ENCODE data around the gene MATR3. TPM values are rescaled to one million over a fixed set of nuclear protein-coding genes. Genes with fewer than 3 reads are reported as not detected.
"Not testable (repeated sequence)": the region's sequence is repeated elsewhere in the genome, so short reads cannot be mapped to it uniquely, and the experiment has no call there.

MATR3 gene
- total and polyA plus RNA-seq, 4 donors = 433 to 752 (median 561) TPM

DNA sequence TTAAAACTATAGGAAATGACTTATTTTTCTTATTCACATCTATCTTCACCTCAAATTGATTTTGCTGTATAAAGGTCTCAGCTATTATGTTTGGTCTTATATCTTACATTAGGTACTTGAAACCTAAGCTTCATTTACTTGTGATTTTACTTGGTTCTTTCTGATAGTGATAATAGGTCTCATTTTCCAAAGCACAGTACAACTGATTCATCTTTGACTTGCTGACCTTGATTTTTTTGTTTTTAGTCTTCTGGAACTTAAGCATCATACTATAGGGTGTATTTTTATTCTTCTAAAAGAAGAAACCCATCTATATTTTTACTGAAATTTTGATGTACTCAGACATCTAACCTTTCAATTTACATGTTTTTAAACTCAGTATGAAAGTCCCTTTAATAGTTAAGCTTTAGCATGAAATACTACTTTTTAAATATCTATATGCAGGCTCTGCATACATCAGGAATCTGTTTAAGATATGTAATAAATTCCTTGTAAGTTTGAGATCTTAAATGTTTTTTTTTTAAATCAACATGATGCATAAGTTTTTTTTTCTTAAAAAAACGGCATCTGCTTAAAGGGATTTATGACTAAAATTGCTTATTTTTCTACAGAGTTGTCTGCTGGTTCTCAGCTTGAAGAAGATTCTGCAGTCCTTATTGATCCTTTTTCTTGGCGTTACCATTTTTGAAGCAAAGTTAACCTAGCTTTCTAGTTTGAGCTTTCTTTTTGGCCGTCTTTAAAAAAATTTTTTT lies 13.3 kb downstream of the MATR3 start:
- no peaks in the 10 kb centered on the region for H3K9me3 ChIP-seq (ENCODE audit: control insufficient read depth, insufficient read depth, low read length)
- H3K4me3 ChIP-seq (ENCODE audit: low read depth, low read length) = no peak overlapping the region
- H3K4me1 ChIP-seq (ENCODE audit: control insufficient read depth, insufficient read depth, low read length) = peaks cover 10% of the 10 kb centered on the region
- no peak overlapping the region for H3K27ac ChIP-seq (ENCODE audit: low read depth, low read length)
- DNase-seq (ENCODE audit: low read depth in 4 of 6, low spot score in 6 of 6) = no peak
- no peaks in the 10 kb centered on the region for H3K36me3 ChIP-seq (ENCODE audit: control insufficient read depth, insufficient read depth, low read length)
- no CpG with 5 or more reads among the region's 3 CpGs for WGBS (ENCODE audit: insufficient coverage)
- H3K27me3 ChIP-seq (ENCODE audit: control insufficient read depth, insufficient read depth, low read length) = no peaks in the 10 kb centered on the region

- Histone ChIP-seq H3K36me3 (ENCODE audit: control insufficient read depth, insufficient read depth, low read length) (no peaks in the 10 kb centered on the region), H3K4me3 (ENCODE audit: low read depth, low read length) (no peak overlapping the region), H3K9me3 (ENCODE audit: control insufficient read depth, insufficient read depth, low read length) (no peaks in the 10 kb centered on the region), H3K27me3 (ENCODE audit: control insufficient read depth, insufficient read depth, low read length) (no peaks in the 10 kb centered on the region), H3K4me1 (ENCODE audit: control insufficient read depth, insufficient read depth, low read length) (peaks cover 6% of the 10 kb centered on the region), H3K27ac (ENCODE audit: low read depth, low read length) (no peak overlapping the region)
- no peak for DNase-seq (ENCODE audit: low read depth in 4 of 6, low spot score in 6 of 6)
These were observed 15.3 kb downstream of the MATR3 start for GRCh38 chr5:139308797-139309196.

- H3K36me3 ChIP-seq (ENCODE audit: control insufficient read depth, insufficient read depth, low read length) = not testable (repeated sequence)
These were observed 17.2 kb downstream of the MATR3 start for GRCh38 chr5:139310715-139311186.

DNA sequence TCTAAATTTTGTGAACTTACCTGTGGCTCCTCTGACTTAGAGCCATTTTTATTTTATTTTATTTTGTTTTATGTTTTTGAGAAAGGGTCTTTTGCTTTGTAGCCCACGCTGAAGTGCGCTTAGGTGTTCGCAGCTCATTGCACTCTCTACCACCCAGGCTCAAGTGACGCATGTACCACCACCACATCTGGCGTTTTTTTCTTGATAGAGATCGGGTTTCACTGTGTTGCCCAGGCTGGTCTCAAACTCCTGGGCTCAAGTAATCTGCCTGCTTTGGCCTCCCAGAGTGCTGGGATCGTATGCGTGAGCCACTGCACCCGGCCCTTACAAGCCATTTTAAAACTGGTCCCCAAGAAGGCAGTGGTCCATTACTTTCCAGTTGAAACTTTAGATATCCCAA lies 18.5 kb downstream of the MATR3 start:
- H3K4me1 ChIP-seq (ENCODE audit: control insufficient read depth, insufficient read depth, low read length) = peaks cover 9% of the 10 kb centered on the region
- WGBS (ENCODE audit: insufficient coverage) = 77% methylated on average over 5 of the region's 9 CpGs
- peaks cover 8% of the 10 kb centered on the region for H3K36me3 ChIP-seq (ENCODE audit: control insufficient read depth, insufficient read depth, low read length)
- H3K27ac ChIP-seq (ENCODE audit: low read depth, low read length) = no peak overlapping the region
- no peaks in the 10 kb centered on the region for H3K9me3 ChIP-seq (ENCODE audit: control insufficient read depth, insufficient read depth, low read length)
- H3K4me3 ChIP-seq (ENCODE audit: low read depth, low read length) = no peak overlapping the region
- no peaks in the 10 kb centered on the region for H3K27me3 ChIP-seq (ENCODE audit: control insufficient read depth, insufficient read depth, low read length)
- no peak for DNase-seq (ENCODE audit: low read depth in 4 of 6, low spot score in 6 of 6)

More at GRCh38 chr5:139310715-139311186, 17.2 kb downstream of the MATR3 start:
- not testable (repeated sequence) for H3K4me3 ChIP-seq (ENCODE audit: low read depth, low read length); H3K4me1 ChIP-seq (ENCODE audit: control insufficient read depth, insufficient read depth, low read length); H3K9me3 ChIP-seq (ENCODE audit: control insufficient read depth, insufficient read depth, low read length); H3K27me3 ChIP-seq (ENCODE audit: control insufficient read depth, insufficient read depth, low read length); H3K27ac ChIP-seq (ENCODE audit: low read depth, low read length); DNase-seq (ENCODE audit: low read depth in 4 of 6, low spot score in 6 of 6)
- WGBS (ENCODE audit: insufficient coverage) = 92% methylated on average over 7 of the region's 9 CpGs

GRCh38 chr5:139314276-139314675 lies 20.7 kb downstream of the MATR3 start:
- Histone ChIP-seq H3K27me3 (ENCODE audit: control insufficient read depth, insufficient read depth, low read length) (no peaks in the 10 kb centered on the region), H3K27ac (ENCODE audit: low read depth, low read length) (no peak overlapping the region), H3K4me3 (ENCODE audit: low read depth, low read length) (no peak overlapping the region), H3K36me3 (ENCODE audit: control insufficient read depth, insufficient read depth, low read length) (peaks cover 20% of the 10 kb centered on the region), H3K4me1 (ENCODE audit: control insufficient read depth, insufficient read depth, low read length) (peaks cover 9% of the 10 kb centered on the region), H3K9me3 (ENCODE audit: control insufficient read depth, insufficient read depth, low read length) (no peaks in the 10 kb centered on the region)
- WGBS (ENCODE audit: insufficient coverage) = no CpG with 5 or more reads among the region's 1 CpG
- DNase-seq (ENCODE audit: low read depth in 4 of 6, low spot score in 6 of 6) = no peak

DNA sequence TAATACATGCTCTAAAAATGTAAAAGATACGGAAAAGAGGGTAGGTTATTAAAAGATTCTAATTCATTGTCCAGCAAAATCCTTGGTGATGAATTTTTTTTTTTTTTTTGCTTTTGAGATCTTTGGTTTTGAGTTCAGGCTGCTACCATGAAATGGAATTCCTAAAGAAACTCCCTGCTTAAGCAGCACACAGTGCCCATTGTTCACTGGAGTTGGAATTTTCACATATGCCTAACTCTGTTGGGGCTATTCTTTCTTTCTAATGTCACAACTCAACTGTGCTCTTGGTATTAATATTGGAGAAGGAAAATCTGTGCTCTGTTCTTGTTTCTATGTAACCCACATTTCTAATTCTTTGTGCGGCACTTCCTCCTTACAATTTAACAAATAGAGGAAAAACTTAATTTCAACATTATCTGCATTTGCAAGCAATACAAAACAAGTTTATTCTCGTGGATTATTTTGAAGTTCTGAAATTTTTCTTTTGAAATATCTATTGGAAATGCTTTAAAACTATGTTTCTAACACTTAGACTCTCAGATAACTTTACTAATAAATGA lies 21.6 kb downstream of the MATR3 start:
- no peak overlapping the region for H3K4me3 ChIP-seq (ENCODE audit: low read depth, low read length)
- no peaks in the 10 kb centered on the region for H3K27me3 ChIP-seq (ENCODE audit: control insufficient read depth, insufficient read depth, low read length)
- peak overlapping the region; percentile 47 for H3K27ac ChIP-seq (ENCODE audit: low read depth, low read length)
- WGBS (ENCODE audit: insufficient coverage) = no CpG with 5 or more reads among the region's 3 CpGs
- H3K36me3 ChIP-seq (ENCODE audit: control insufficient read depth, insufficient read depth, low read length) = peaks cover 27% of the 10 kb centered on the region
- DNase-seq (ENCODE audit: low read depth in 4 of 6, low spot score in 6 of 6) = peak in 1 of 6 donors; percentile 12
- H3K4me1 ChIP-seq (ENCODE audit: control insufficient read depth, insufficient read depth, low read length) = peaks cover 9% of the 10 kb centered on the region
- H3K9me3 ChIP-seq (ENCODE audit: control insufficient read depth, insufficient read depth, low read length) = no peaks in the 10 kb centered on the region

- Histone ChIP-seq H3K9me3 (ENCODE audit: control insufficient read depth, insufficient read depth, low read length) (no peaks in the 10 kb centered on the region), H3K4me3 (ENCODE audit: low read depth, low read length) (no peak overlapping the region), H3K4me1 (ENCODE audit: control insufficient read depth, insufficient read depth, low read length) (peaks cover 2% of the 10 kb centered on the region), H3K27me3 (ENCODE audit: control insufficient read depth, insufficient read depth, low read length) (no peaks in the 10 kb centered on the region), H3K27ac (ENCODE audit: low read depth, low read length) (no peak overlapping the region), H3K36me3 (ENCODE audit: control insufficient read depth, insufficient read depth, low read length) (peaks cover 15% of the 10 kb centered on the region)
- no CpG with 5 or more reads among the region's 6 CpGs for WGBS (ENCODE audit: insufficient coverage)
- no peak for DNase-seq (ENCODE audit: low read depth in 4 of 6, low spot score in 6 of 6)
These were observed 42.3 kb downstream of the MATR3 start for GRCh38 chr5:139335811-139336210.

- Histone ChIP-seq H3K36me3 (ENCODE audit: control insufficient read depth, insufficient read depth, low read length) (peaks cover 2% of the 10 kb centered on the region), H3K27ac (ENCODE audit: low read depth, low read length) (no peak overlapping the region), H3K4me1 (ENCODE audit: control insufficient read depth, insufficient read depth, low read length) (peaks cover 7% of the 10 kb centered on the region), H3K9me3 (ENCODE audit: control insufficient read depth, insufficient read depth, low read length) (no peaks in the 10 kb centered on the region), H3K27me3 (ENCODE audit: control insufficient read depth, insufficient read depth, low read length) (no peaks in the 10 kb centered on the region), H3K4me3 (ENCODE audit: low read depth, low read length) (no peak overlapping the region)
- DNase-seq (ENCODE audit: low read depth in 4 of 6, low spot score in 6 of 6) = no peak
- no CpG with 5 or more reads among the region's 2 CpGs for WGBS (ENCODE audit: insufficient coverage)
These were observed 46.5 kb downstream of the MATR3 start for GRCh38 chr5:139340051-139340450.

DNA sequence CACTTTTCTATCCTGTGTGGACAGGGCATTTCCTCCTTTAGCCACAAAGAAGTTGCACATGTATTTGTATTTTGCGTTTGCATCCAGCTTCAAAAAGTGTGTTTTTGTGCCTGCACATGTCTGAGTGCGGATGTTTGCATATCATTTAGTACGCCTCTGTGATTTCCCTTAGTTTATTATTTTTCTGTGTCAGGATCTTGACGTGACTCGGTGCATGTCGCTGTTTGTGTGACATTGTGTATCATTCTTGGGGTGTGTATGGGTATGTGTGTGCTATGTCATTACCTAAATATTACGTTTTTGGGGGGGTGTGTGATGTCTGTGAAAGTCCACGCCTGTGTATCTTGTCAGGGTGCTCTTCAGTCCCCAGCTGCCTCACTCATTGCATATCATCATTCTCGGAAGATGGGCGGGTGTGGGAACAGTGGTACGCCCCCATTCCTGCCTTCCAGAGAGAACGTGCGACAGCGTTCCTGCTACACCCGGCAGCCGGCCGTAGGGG lies 47.7 kb downstream of the MATR3 start:
- H3K4me1 ChIP-seq (ENCODE audit: control insufficient read depth, insufficient read depth, low read length) = peaks cover 7% of the 10 kb centered on the region
- peak overlapping the region; percentile 98 for H3K27ac ChIP-seq (ENCODE audit: low read depth, low read length)
- no peaks in the 10 kb centered on the region for H3K9me3 ChIP-seq (ENCODE audit: control insufficient read depth, insufficient read depth, low read length)
- no peaks in the 10 kb centered on the region for H3K27me3 ChIP-seq (ENCODE audit: control insufficient read depth, insufficient read depth, low read length)
- 6% methylated on average over 11 of the region's 17 CpGs for WGBS (ENCODE audit: insufficient coverage)
- H3K4me3 ChIP-seq (ENCODE audit: low read depth, low read length) = peak overlapping the region; percentile 87
- H3K36me3 ChIP-seq (ENCODE audit: control insufficient read depth, insufficient read depth, low read length) = peaks cover 7% of the 10 kb centered on the region
- no peak for DNase-seq (ENCODE audit: low read depth in 4 of 6, low spot score in 6 of 6)
